ENCODE data around the gene USP11.
"Not testable (repeated sequence)": the region's sequence is repeated elsewhere in the genome, so short reads cannot be mapped to it uniquely, and the experiment has no call there.

The USP11 gene

DNA sequence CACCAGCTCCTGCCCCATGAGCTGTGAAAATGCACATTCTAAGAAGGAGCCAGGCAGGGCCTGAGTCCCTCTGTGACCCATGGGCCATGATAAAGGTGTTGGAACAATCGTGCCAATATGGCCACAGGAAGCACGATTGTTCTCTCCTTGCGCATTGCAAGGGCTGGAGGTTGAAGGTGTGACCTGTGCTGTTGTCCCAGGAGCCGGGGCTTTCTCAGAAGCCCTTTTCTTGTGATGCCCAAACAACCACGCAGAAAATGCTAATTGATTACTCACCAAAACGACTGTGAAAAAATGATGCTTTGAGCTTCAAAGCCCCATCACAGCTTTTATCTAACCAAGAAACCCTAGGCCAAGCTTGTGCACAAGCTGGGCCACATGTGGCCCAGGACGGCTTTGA, 33.8 kb downstream of the USP11 start:
- Histone ChIP-seq H3K27me3 (ENCODE audit: insufficient read depth, low read depth, severe bottlenecking) (peaks cover 13% of the 10 kb centered on the region), H3K4me3 (ENCODE audit: low read depth, low read length) (no peak overlapping the region), H3K9me3 (ENCODE audit: severe bottlenecking) (no peaks in the 10 kb centered on the region), H3K36me3 (no peaks in the 10 kb centered on the region), H3K27ac (no peak overlapping the region)
- DNase-seq, result no peak
- TF ChIP-seq, protein P1, sequence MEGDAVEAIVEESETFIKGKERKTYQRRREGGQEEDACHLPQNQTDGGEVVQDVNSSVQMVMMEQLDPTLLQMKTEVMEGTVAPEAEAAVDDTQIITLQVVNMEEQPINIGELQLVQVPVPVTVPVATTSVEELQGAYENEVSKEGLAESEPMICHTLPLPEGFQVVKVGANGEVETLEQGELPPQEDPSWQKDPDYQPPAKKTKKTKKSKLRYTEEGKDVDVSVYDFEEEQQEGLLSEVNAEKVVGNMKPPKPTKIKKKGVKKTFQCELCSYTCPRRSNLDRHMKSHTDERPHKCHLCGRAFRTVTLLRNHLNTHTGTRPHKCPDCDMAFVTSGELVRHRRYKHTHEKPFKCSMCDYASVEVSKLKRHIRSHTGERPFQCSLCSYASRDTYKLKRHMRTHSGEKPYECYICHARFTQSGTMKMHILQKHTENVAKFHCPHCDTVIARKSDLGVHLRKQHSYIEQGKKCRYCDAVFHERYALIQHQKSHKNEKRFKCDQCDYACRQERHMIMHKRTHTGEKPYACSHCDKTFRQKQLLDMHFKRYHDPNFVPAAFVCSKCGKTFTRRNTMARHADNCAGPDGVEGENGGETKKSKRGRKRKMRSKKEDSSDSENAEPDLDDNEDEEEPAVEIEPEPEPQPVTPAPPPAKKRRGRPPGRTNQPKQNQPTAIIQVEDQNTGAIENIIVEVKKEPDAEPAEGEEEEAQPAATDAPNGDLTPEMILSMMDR (IDR thresholded peaks at IDR 0.05; ENCODE audit: low read depth, low read length), result no peak

DNA sequence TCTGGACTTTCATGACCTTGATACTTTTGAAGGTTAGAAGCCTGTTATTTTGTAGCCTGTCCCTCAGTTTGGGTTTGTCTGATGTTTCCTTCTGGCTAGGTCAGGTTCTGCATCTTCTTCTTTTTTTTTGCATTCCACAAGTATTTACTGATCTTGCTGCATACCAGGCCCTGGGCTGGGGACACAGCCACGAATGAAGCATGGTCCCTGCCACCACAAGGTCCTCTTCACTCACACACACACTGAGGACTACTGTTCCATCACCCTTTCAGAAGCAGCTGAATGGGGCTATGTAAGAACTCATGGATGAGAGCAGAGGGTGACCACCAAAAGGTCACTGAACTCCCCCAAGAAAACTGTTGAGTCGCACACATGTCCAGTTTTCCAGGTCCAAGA, 39.2 kb downstream of the USP11 start:
- no peak overlapping the region for H3K27ac ChIP-seq
- DNase-seq, result no peak
- TF ChIP-seq, protein P1 (IDR thresholded peaks at IDR 0.05; ENCODE audit: low read depth, low read length), result no peak
- H3K9me3 ChIP-seq (ENCODE audit: severe bottlenecking), result no peaks in the 10 kb centered on the region
- H3K4me3 ChIP-seq (ENCODE audit: low read depth, low read length), result no peak overlapping the region
- peaks cover 7% of the 10 kb centered on the region for H3K27me3 ChIP-seq (ENCODE audit: insufficient read depth, low read depth, severe bottlenecking)
- no peaks in the 10 kb centered on the region for H3K36me3 ChIP-seq

DNA sequence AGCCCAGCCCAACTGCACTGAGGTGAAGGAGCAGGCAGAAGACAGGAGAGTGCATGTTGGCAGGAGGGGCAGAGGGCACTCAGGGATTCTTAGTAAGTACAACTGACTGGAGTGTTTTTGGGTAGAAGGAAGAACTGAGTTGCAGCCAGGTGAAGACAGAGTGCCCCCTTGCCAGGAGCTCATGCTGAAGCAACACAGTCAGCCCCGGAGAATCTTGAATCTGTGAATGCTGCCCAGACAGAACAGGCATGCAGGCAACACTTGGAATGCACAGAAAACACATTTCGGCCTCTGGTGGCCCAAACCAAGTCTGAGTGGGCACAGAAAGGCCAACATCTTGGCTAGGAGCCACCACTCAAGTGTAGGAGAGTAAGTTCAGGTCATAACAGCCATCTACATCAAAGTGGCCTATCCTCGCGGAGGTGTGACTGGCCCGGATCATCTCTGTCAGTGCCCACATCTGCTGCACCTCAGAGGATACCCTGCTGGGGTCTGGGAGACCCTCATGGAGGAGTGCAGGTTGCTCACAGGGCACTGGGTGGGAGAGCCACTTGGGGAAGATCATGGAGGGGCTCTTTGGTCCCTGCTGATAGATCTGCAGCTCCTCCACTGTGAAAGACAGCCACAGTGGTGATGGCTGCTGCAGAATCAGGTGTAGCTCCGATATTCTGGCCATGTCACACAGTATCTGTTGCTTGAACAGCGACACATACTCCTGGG, 40.4 kb downstream of the USP11 start:
- H3K36me3 ChIP-seq, result no peaks in the 10 kb centered on the region
- TF ChIP-seq, protein P1 (IDR thresholded peaks at IDR 0.05; ENCODE audit: low read depth, low read length), result no peak
- no peak overlapping the region for H3K4me3 ChIP-seq (ENCODE audit: low read depth, low read length)
- H3K27ac ChIP-seq, result no peak overlapping the region
- peaks cover 10% of the 10 kb centered on the region for H3K27me3 ChIP-seq (ENCODE audit: insufficient read depth, low read depth, severe bottlenecking)
- no peaks in the 10 kb centered on the region for H3K9me3 ChIP-seq (ENCODE audit: severe bottlenecking)
- no peak for DNase-seq

DNA sequence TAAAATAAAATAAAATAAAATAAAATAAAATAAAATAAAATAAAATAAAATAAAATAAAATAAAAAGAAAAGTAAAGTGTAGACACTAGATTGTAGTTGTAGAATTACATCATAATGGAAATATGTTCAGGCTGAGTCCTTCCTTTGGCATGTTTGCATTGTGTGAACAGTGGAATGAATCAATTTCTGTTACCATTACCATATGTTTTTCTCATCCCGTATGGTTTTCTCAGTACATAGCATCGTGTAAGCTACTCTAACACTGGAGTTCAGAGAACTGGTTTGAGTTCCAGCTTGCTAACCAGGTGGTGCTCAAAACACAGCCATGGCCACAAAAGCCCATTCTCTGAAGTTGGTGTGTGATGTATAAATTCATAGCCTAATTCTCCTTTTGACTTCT, 45.9 kb downstream of the USP11 start:
- Histone ChIP-seq H3K27me3 (ENCODE audit: insufficient read depth, low read depth, severe bottlenecking) (peaks cover 20% of the 10 kb centered on the region), H3K36me3 (no peaks in the 10 kb centered on the region), H3K9me3 (ENCODE audit: severe bottlenecking) (no peaks in the 10 kb centered on the region), H3K27ac (no peak overlapping the region), H3K4me3 (ENCODE audit: low read depth, low read length) (no peak overlapping the region)
- TF ChIP-seq, protein P1 (IDR thresholded peaks at IDR 0.05; ENCODE audit: low read depth, low read length), result no peak
- DNase-seq, result no peak

DNA sequence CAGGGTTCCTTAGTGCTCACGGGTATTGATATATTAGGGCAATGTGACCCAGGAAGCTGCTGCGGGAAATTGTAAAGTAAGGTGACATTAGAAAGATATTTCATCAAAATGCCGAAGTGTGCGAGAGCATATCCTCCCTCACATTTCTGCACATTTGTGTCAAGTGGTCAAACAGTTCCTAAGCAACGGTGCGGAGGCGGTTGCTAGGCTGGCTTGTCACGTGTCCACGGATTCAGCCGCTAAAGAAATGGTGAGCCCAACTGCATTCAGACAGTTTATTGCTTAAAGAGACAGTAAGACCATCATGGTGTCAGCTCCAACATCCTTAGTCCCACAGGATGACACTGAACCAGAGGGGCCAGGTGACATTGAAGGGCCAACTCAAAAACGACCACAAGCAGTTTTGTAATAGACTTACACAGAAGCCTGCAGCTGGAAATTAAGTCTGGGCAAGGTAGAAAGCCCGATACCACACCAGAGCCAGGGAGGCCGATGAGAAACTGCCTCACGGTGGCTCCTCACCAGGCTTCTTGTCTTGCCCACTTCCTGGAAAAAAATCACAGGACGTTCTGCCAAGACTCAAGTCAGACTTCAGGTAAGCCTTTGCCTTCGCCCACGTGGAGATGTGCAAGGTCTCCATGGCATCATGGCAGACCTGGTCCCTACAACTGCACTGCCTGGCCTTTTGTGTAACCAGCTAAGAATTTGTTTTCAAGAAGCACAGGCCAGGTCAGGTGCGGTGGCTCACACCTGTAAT, 50.4 kb downstream of the USP11 start:
- Histone ChIP-seq H3K9me3 (ENCODE audit: severe bottlenecking) (no peaks in the 10 kb centered on the region), H3K27me3 (ENCODE audit: insufficient read depth, low read depth, severe bottlenecking) (peaks cover 22% of the 10 kb centered on the region), H3K36me3 (no peaks in the 10 kb centered on the region), H3K4me3 (ENCODE audit: low read depth, low read length) (no peak overlapping the region), H3K27ac (no peak overlapping the region)
- TF ChIP-seq, protein P1 (IDR thresholded peaks at IDR 0.05; ENCODE audit: low read depth, low read length), result no peak
- DNase-seq, result no peak

DNA sequence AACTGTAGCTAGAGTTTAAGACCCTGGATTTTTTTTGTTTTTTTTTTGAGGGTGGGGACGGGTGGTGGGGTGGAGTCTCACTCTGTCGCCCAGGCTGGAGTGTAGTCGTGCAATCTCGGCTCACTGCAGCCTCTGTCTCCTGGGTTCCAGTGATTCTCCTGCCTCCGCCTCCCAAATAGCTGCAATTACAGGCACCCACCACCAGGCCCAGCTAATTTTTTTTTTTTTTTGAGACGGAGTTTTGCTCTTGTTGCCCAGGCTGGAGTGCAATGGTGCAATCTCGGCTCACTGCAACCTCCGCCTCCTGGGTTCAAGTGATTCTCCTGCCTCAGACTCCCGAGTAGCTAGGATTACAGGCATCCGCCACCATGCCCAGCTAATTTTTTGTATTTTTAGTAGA, 51.8 kb downstream of the USP11 start:
- not testable (repeated sequence) for H3K9me3 ChIP-seq (ENCODE audit: severe bottlenecking); H3K36me3 ChIP-seq; H3K4me3 ChIP-seq (ENCODE audit: low read depth, low read length); H3K27ac ChIP-seq; DNase-seq
- H3K27me3 ChIP-seq (ENCODE audit: insufficient read depth, low read depth, severe bottlenecking), result peaks cover 24% of the 10 kb centered on the region
